Measurements from ENCODE around the gene GNB1. TPM values are rescaled to one million over a fixed set of nuclear protein-coding genes. Genes with fewer than 3 reads are reported as not detected.

The GNB1 gene
- total and polyA plus RNA-seq, 9 of the 15 experiments (the other 6 are each of a cell fraction or from before 2014, with no cell fraction given), result 34.3 to 388 (median 114) TPM

GRCh38 chr1:1836119-1836518 is 54.8 kb downstream of the GNB1 start:
- CTCF ChIA-PET (ENCODE audit: low intra/inter-chr PET ratio), result no interaction called here
- Histone ChIP-seq H3K9ac (ENCODE audit: insufficient read depth in 1 of 2, low read depth in 2 of 2, low read length in 2 of 2) (no peak overlapping the region), H3K9me3 (replicated peaks; ENCODE audit: control insufficient read depth, insufficient read depth, low read depth, low read length) (no peaks in the 10 kb centered on the region), H2AFZ (ENCODE audit: low read depth, low read length) (no peak overlapping the region), H3K9me1 (ENCODE audit: control insufficient read depth, insufficient read depth, low read length) (no peaks in the 10 kb centered on the region), H3K79me2 (ENCODE audit: control insufficient read depth, insufficient read depth, low read length) (peaks cover 51% of the 10 kb centered on the region), H3K4me1 (replicated peaks in 1 of 2; ENCODE audit: control insufficient read depth in 2 of 2, insufficient read depth in 2 of 2, low read length in 2 of 2) (no peaks in the 10 kb centered on the region), H3K27me3 (ENCODE audit: control insufficient read depth in 2 of 2, insufficient read depth in 2 of 2, low read length in 2 of 2) (no peaks in the 10 kb centered on the region), H3K27ac (ENCODE audit: extremely low read depth, low read depth, low read length) (no peak overlapping the region), H3K4me3 (no peak overlapping the region), H4K20me1 (replicated peaks; ENCODE audit: control insufficient read depth, insufficient read depth, low read length) (peaks cover 11% of the 10 kb centered on the region; the same call in 1 of the 2 replicates), H3K4me2 (ENCODE audit: insufficient read depth, low read length) (no peak overlapping the region), H3K36me3 (ENCODE audit: control insufficient read depth, insufficient read depth, low read length) (peaks cover 67% of the 10 kb centered on the region)
- ATAC-seq (no peak), DNase-seq (ENCODE audit: extremely low read depth in 1 of 4, low spot score in 3 of 4) (no peak), FAIRE-seq (no peak)
- POLR2A ChIA-PET, result interaction anchor here (0.8 kb wide), 1 partner anchor 11 kb away, joined by 4 read pairs; no protein-coding TSS in a partner anchor
- WGBS (ENCODE audit: insufficient coverage, low coverage, missing lambda C conversion rate), result 93% methylated on average over 7 of the region's 8 CpGs
- no TSS peak for BruUV-seq (replicated peaks)
- TF ChIP-seq FOXK1 (CRISPR knock-in tag; IDR thresholded peaks at IDR 0.05; ENCODE audit: borderline replicate concordance), result no peak
- peak in 1 of 2 experiments; percentile 93 for TF ChIP-seq AFF1 (IDR thresholded peaks at IDR 0.05; ENCODE audit: low read depth in 1 of 2, partially characterized antibody in 2 of 2)
- intact Hi-C loops (cut with micrococcal nuclease), result no loop called here
- in situ Hi-C loops (cut with MboI), result no loop called here
